Daoy (cell line): ENCODE measurements around the gene SSTR5. TPM values are rescaled to one million over a fixed set of nuclear protein-coding genes. Genes with fewer than 3 reads are reported as not detected.

Experiments used
- DNase-seq: peaks from one replicate; pipeline ENCODE4 v3.0.0-alpha.2; 2015; ENCODE audit warnings: low read depth
- total RNA-seq: library from RNA; depleted of rRNA; stranded (reverse); fragments of >200 nt; shearing (Covaris generic); gene quantifications from 2 replicates; pipeline ENCODE4 v1.2.3, GENCODE V29; 2014

The SSTR5 gene
- total RNA-seq, 1 experiment from 2014 or later = not detected

GRCh38 chr16:1054660-1055556 lies 17.6 kb upstream of the SSTR5 start:
- DNase-seq = peak; percentile 29

GRCh38 chr16:1055557-1055924 lies 17.0 kb upstream of the SSTR5 start:
- DNase-seq = no peak

- DNase-seq = no peak
These were observed 16.4 kb upstream of the SSTR5 start for GRCh38 chr16:1056196-1056595.

GRCh38 chr16:1057252-1057932 lies 15.2 kb upstream of the SSTR5 start:
- no peak for DNase-seq

GRCh38 chr16:1058216-1058615 lies 14.3 kb upstream of the SSTR5 start:
- no peak for DNase-seq

- DNase-seq = no peak
These were observed 13.2 kb upstream of the SSTR5 start for GRCh38 chr16:1059310-1059709.

GRCh38 chr16:1060416-1061340 lies 11.9 kb upstream of the SSTR5 start:
- DNase-seq = peak; percentile 29

GRCh38 chr16:1061769-1062505 lies 10.6 kb upstream of the SSTR5 start:
- no peak for DNase-seq

GRCh38 chr16:1062895-1063294 lies 9.7 kb upstream of the SSTR5 start:
- DNase-seq = no peak

- no peak for DNase-seq
These were observed 8.8 kb upstream of the SSTR5 start for GRCh38 chr16:1063728-1064127.

GRCh38 chr16:1065469-1066128 lies 6.9 kb upstream of the SSTR5 start:
- DNase-seq = no peak

- no peak for DNase-seq
These were observed 5.9 kb upstream of the SSTR5 start for GRCh38 chr16:1066584-1067172.

- no peak for DNase-seq
These were observed 4.9 kb upstream of the SSTR5 start for GRCh38 chr16:1067629-1068028.

GRCh38 chr16:1068451-1068850 lies 4.1 kb upstream of the SSTR5 start:
- no peak for DNase-seq

- DNase-seq = no peak
These were observed 3.4 kb upstream of the SSTR5 start for GRCh38 chr16:1069154-1069553.

- DNase-seq = no peak
These were observed 2.3 kb upstream of the SSTR5 start for GRCh38 chr16:1070084-1070863.

GRCh38 chr16:1070864-1071408 lies 1.6 kb upstream of the SSTR5 start:
- no peak for DNase-seq

- no peak for DNase-seq
These were observed 854 bp upstream of the SSTR5 start for GRCh38 chr16:1071561-1072225.

GRCh38 chr16:1073262-1073558 lies 663 bp downstream of the SSTR5 start:
- no peak for DNase-seq
